HG03432 (cell line): ENCODE results near the gene CFAP161.
"Not testable (repeated sequence)": the region's sequence is repeated elsewhere in the genome, so short reads cannot be mapped to it uniquely, and the experiment has no call there.

Experiments used
- ATAC-seq: cut with Tn5 transposase; IDR thresholded peaks from one replicate; pipeline ENCODE4 v1.9.1; 2021; ENCODE audit warnings: mild to moderate bottlenecking, moderate library complexity; ENCODE audit not compliant: unreplicated experiment

The CFAP161 gene

GRCh38 chr15:81157195-81157938 lies 23.3 kb downstream of the CFAP161 start:
- no peak for ATAC-seq

GRCh38 chr15:81157939-81158223 lies 23.8 kb downstream of the CFAP161 start:
- ATAC-seq, result no peak

DNA sequence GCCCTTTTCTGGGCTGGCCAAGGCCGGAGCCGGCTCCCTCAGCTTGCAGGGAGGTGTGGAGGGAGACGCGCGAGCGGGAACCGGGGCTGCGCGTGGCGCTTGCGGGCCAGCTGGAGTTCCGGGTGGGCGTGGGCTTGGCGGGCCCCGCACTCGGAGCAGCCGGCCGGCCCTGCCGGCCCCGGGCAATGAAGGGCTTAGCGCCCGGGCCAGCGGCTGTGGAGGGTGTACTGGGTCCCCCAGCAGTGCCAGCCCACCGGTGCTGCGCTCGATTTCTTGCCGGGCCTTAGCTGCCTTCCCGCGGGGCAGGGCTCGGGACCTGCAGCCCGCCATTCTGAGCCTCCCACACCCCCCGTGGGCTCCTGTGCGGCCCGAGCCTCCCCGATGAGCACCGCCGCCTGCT lies 24.5 kb downstream of the CFAP161 start:
- not testable (repeated sequence) for ATAC-seq

- ATAC-seq, result no peak
These were observed 26.5 kb downstream of the CFAP161 start for GRCh38 chr15:81160312-81161159.

DNA sequence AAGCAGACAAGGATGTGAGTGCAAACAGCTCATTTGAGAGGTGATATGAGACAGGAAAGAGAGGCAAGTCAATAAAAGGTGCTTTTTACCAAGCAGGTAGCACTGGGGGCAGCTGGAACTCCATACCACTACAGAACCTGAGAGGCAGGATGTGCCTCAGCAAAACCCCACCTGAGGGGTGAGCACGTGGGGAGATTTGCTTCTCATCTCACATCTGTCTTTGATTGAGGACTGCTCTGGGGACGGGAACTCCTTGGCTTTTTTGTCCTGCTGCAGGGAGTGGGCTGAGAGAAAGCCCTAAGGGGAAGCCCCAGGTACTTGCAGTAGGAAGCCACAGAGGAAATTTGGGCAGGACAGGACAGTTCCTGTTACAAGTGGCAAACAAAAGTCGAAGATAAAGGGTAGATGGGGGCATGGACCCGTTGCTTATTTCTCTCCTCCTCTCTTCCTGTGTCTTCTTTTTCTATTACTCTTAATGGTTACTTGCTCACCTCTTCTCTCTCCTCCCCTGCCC lies 27.1 kb downstream of the CFAP161 start:
- ATAC-seq, result no peak

- ATAC-seq, result no peak
These were observed 27.8 kb downstream of the CFAP161 start for GRCh38 chr15:81161851-81162250.

DNA sequence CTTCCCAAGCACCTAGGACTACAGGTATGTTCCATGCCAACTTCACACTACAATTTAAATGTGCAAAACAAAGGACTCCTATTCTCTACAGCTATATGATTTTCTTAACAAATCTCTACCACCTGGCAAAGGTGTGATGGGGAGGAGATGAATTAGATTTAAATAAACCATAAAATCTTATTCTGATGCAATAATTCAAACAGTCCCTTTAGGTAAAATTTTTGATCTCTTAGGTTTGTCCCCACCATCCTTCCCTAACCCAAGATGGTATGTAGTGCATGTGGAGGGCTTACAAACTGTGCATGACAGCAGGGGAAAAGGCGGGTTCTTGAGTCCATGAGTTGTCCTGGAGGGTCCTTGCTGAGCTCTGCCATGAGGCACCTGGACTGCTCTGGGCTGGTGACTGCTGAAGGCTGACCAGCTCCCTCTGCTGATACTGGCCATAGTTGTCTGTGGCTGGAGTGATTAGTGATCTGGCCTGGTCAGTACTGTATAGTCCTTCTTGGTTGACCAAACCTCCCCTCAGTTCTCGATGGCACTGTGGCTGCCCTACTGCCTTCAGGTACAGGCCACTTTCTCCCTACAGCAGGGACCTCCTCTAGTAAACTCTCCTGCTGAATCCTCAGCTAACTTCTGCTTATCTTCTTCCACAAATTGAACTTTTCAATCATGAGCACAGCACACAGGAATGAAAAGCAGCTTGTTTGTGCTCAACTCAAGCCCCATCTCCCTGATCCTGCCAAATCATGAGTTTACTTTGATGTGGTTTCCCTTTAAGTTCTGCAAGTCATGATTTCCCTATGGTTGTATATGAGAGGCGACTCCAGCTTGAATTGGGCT lies 30.1 kb downstream of the CFAP161 start:
- ATAC-seq, result no peak

- ATAC-seq, result no peak
These were observed 31.5 kb downstream of the CFAP161 start for GRCh38 chr15:81165535-81165934.

DNA sequence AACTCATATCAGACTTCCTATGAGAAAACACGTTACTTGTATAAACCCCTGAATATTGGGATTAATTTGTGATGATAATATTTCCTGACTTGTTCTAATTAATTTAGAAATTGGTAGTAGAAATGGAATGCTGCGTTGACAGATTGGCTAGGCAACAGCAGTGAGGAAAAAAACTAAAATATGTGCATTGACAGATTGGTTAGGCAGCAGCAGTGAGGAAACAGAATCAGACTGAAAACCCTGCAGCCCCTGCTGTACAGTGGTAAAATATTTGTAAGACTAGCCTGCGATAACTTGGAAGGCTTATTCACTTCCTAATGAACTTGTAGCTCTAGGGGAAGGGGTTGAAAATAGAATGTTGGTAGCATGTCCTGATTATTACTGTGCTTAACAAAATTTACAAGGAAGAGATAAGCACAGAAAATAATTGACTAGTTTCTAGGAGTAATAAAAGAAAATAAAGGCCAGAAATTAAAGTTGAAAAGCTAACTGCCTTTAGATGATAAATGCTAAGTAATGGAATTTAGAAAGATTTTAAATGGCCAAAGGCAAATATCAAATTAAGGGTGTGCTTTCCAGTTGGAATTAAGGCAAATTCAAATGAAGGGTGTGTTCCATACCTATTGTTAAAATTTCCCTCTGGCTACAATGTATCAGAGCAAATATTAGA lies 32.7 kb downstream of the CFAP161 start:
- no peak for ATAC-seq

DNA sequence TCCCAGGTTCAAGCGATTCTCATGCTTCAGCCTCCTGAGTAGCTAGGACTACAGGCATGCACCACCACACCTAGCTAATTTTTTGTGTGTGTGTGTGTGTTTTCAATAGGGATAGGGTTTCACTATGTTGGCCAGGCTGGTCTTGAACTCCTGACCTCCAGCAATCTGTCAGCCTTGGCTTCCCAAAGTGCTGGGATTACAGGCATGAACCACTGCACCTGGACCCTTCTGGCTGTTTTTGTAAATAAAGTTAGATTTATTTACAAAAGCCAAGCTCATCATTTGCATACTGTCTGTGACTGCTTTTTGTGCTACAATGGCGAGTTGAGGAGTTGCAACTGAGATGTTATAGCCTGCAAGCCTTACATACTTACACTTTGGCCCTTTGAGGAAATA lies 34.1 kb downstream of the CFAP161 start:
- ATAC-seq, result no peak

DNA sequence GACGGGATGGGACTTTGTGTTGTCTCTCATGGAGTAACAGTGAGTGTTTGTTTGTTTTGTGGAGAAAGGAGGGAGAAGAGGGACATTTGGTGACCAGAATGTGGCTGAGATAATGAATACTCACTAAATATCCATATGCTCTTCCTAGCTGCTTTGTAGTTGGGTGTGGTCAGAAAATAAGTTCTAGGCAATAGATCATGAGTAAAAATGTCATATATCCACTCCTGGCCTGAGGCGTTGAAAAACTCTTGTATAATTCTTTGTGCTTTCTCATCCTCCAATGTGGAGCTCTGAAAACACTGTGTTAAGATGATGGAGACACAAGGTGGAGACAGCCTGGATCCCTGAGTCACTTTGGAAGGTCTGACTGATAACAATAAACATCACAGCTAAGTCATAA lies 34.6 kb downstream of the CFAP161 start:
- ATAC-seq, result no peak

GRCh38 chr15:81170511-81170910 lies 36.4 kb downstream of the CFAP161 start:
- no peak for ATAC-seq

DNA sequence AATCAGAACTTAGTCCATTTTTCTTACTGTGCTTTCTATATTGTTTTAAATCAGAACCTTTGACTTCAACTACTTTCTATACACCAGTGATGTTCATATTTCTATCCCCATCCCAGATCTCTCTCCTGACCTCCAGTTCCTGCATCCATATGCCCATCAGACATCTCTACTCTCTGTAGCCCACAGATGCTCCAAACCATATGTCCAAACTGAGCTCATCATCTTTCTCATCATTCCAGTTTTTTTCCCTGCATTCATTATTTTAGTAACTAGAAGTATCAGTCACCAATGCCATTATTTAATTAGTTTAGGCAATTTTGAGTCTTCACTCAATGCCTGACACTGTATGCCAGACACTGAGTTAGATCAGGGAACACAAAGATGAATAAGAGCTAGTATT lies 37.2 kb downstream of the CFAP161 start:
- no peak for ATAC-seq

DNA sequence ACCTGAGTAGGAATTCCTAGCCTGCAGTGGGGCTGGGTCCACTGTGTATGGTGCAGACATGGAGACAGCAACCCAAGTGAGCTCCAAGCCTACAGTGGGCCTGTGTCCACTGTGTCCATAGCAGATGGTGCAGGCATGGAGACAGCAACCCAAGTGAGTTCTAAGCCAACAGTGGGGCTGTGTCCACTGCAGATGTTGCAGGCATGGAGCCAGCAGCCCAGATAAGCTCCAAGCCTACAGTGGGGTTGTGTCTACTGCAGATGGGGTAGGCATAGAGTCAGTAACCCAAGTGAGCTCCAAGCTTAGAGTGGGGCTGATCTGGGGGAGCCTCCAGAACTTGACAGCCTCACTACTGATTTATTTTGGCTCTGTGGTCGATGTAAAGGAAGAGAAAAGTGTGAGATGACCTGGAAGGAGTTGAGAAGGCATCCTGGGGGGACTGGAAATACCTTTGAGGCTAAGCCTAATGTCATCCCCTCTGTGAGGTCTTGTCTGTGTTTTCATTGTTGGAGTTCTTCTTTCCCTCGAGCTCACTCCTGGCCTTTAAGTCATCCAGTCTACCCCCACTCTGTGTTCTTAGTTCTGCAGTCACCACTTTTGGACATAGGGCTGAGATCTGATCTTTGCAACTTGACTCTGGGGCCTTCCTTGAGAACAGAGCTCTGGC lies 40.2 kb downstream of the CFAP161 start:
- ATAC-seq, result no peak

DNA sequence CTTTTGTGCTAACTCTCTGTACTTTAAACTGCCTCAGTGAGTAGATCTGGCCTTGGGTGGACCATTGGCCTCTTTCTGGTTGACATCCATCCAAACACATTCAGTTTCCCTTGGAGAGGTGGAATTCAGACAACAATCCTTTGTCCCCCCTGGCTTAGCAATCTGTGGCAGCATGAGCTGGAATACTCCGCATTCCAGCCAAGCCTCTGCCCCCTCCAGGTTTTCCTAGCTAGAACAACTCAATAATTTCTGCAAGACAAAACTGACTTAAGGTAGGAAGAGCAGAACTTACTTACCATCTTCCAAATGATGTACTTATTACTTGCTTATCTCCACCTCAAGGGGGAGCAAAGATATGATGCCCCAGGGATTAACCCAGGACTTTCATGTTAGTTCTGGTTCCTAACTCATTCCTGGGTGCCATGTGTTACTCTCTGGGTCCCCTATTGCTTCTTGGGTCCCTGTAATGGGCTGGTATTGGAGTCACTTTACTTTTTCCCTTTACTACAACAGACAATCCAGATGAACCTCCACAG lies 40.8 kb downstream of the CFAP161 start:
- ATAC-seq, result no peak

GRCh38 chr15:81175496-81175895 lies 41.4 kb downstream of the CFAP161 start:
- ATAC-seq, result no peak

DNA sequence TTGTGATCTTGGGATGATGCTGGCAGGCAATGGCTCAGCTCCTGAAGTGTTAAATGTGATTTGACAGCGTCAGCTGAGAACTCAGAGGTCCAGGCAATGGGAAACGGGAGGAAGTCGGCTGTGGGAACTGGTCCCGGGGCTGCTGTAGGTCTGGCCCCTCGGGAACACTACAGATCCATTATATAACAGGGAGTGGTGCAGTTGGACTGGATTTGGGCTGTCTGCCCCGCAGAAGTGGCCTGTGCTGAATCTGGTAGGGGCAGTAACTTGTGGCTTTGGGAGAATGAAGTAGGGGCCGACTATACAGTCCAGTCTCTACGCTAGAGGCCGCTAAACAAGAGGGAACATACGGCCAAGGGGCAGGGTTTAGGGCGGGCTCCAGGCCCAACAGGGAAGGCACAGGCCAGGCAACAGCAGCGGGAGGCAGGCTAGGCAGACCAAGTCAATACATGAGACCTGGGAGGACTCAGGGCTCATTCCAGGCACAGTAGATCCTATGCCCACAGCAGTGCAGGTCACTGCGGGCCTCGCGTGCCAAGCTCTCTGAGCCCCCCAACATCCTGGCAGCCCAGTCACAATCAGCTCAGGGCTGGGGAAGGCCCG lies 42.3 kb downstream of the CFAP161 start:
- no peak for ATAC-seq

GRCh38 chr15:81178365-81178764 lies 44.3 kb downstream of the CFAP161 start:
- no peak for ATAC-seq

DNA sequence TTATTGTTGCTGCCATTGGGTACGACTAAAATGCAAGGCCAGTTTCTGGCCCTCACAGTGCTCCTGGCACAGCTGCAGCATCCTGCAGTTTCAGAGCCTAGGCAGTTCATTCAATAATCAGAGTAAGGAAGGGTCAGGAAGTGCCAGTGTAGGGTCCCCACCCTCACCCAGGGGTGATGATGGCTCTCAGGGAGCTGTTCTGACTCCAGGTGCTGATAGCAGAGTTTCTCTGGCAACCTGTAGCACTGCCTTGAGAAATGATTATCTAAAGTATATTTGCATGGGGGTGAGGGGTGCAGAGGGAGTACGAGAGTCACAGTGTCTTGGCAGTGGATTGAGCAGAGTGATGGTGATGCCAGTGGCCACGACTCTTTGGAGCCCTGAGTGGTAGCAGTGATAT lies 47.1 kb downstream of the CFAP161 start:
- no peak for ATAC-seq
